ENCODE measurements around the gene TESK2.
A peak's percentile ranks its signal among the peaks of the same experiment; 100 is the strongest.
"Not testable (repeated sequence)": the region's sequence is repeated elsewhere in the genome, so short reads cannot be mapped to it uniquely, and the experiment has no call there.

The TESK2 gene

DNA sequence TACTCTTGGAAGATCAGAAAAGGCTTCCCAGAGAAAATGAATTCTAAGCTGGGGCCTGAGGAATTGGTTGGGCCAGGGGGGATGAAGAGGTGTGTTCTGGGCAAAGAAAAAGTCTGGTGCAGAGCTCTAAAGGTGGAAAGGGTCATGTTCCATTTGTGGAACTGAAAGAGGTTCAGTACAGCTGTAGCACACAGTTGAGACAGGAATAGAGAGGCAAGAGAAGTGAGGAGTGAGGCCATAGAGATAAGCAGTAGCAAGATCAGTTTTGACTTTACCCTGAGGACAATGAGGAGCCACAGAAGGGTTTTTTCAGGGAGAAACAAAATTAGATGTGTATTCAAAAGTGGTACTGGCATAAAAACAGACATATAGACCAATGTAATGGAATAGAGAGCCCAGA, 120.4 kb downstream of the TESK2 start:
- no peak for DNase-seq

DNA sequence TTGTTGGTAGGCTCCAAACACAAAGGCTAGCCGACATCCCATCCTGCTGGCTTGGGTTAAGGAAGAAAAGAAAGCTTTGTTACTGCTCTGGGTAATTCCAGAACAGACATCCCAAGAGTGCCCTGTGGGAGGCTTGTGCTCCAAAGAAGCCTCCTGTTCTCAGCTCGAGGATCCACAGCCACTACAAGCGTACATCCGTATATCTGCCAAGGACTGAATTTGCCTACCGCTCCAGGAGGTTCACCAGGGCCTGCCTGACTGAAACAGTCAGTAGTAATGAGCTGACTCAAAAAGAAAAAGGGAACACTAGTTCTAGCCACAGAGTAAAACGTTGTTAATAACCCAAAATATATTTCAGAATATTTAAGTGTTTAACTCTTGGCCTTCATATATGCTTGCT, 125.9 kb downstream of the TESK2 start:
- DNase-seq: no peak

GRCh38 chr1:45364294-45364693, 126.7 kb downstream of the TESK2 start:
- DNase-seq: no peak

DNA sequence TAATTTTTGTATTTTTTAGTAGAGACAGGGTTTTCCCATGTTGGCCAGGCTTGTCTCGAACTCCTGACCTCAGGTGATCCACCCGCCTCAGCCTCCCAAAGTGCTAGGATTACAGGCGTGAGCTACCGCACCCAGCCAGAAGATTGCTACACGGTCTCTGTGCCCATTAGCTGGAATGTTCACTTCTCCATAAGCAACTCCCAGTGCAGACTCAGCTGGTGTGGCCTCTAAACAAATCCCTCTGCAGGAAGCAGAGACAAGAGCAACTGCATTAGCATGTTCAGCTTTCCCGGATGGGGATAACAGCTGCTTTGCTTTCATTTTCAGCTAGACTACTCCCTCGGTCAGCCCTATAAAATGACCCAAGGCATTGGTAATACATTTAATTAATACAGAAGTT, 130.0 kb downstream of the TESK2 start:
- DNase-seq: not testable (repeated sequence)

DNA sequence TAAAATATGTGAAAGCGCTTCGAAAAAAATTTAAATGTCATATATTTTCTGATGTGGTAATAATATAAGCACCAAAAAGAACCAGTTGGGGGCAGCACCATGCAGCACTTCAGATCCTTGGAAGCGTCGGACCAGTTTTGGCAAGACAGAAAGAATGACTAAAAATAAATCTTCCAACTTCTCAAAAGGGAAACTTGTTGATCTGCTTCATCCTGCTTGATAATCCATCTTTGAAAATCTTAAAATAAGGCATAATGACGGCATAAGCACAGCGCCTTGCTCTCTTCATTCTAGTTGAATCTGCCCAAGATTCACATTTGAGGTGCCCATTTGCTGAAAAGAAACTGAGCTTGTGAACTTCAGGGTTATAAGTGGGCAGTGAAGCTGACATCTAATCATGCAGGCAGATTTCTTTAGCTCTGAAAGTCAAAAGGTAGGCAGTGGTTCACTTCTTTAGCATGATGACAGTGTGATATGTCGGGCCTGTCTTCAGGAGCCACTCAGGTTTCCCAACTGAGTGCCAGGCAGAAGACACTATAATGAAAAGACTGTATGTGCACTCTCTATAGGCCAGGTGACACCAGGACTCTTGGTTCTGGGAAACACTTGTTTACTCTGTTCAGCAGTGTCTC, 131.0 kb downstream of the TESK2 start:
- DNase-seq: peak in 1 of 4 experiments; percentile 40

DNA sequence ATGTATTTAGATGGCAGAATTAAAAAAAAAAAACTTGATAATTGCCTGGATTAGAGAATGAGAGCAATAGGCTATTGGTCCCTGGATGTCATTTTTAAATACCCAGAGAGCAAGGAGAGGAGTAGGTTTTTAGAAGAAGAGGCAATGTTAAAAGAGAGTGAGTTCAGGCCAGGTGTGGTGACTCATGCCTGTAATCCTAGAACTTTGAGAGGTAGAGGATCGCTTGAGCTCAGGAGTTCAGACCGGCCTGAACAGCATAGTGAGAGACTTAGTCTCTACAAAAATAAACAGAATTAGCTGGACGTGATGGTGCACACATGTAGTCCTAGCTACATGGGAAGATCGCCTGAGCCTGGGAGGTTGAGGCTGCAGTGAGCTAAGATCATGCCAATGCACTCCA, 134.8 kb downstream of the TESK2 start:
- no peak for DNase-seq

DNA sequence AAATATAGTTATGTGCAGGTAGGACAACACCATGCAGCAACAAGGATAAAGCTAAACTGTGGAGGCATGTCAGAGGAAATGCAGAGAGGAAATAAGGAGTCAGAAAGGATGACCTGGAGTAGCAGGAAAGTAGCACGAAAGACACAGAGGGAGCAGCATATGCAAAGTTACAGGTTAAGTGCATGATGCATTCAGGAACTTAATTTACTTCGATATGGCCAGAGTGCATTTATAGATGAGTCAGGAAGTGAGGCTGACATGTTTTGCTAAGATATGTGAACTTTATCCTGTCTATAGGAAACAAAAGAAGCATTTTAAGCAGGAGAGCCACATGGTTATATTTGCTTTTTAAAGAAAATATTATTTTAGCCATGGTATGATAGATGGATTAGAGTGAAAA, 135.3 kb downstream of the TESK2 start:
- no peak for DNase-seq

- DNase-seq: no peak
These were observed 136.1 kb downstream of the TESK2 start for GRCh38 chr1:45354838-45355237.

- no peak for DNase-seq
These were observed 137.3 kb downstream of the TESK2 start for GRCh38 chr1:45353685-45354084.

- DNase-seq: no peak
These were observed 139.5 kb downstream of the TESK2 start for GRCh38 chr1:45351508-45351907.

GRCh38 chr1:45348966-45349677, 141.8 kb downstream of the TESK2 start:
- DNase-seq: no peak

DNA sequence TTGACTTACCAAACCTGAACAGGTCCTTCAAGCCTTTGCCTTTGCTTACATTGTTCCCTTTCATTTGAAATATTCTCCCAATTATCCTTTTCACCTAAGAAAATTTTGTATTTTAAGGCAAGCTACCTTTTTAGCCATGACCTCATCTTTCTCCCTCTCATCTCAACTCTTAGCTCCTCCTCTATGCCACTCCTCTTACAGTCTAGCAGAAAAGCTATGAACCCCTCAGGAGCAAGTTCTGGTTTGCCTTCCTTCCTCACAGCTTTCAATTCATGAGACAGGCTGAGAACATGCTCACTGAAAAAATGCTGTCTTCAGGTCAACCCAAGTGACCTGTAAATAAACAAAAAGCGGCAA, 142.4 kb downstream of the TESK2 start:
- DNase-seq: no peak

- no peak for DNase-seq
These were observed 142.9 kb downstream of the TESK2 start for GRCh38 chr1:45348020-45348419.

- no peak for DNase-seq
These were observed 144.5 kb downstream of the TESK2 start for GRCh38 chr1:45346473-45346872.

- no peak for DNase-seq
These were observed 145.9 kb downstream of the TESK2 start for GRCh38 chr1:45345014-45345413.

DNA sequence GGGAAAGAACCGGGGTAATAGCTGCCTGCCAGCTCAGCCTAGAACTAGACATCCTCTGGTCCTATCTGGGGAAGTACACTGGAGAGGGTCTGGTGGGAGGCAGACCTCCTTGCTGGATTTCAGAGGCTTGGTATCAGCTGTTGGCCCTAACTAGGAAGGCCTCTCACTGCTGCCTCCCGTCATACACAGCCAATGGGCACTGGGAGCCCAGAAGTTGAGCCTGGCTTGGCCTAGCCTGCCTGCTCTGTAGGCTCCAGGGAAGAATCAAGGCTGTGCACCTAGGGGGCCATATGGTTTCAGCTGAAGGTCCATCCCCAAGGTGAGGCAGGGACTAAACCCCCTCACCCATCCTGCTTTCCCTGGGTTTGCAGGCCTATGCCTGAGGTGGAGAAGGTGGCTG, 146.5 kb downstream of the TESK2 start:
- no peak for DNase-seq

- no peak for DNase-seq
These were observed 150.0 kb downstream of the TESK2 start for GRCh38 chr1:45340816-45341466.

- peak; percentile 80 to 89 (median 87) for DNase-seq
These were observed 151.0 kb downstream of the TESK2 start, which contains the start of the genes MUTYH and TOE1 for GRCh38 chr1:45339789-45340558. Gene MUTYH, minus strand, starts transcription at chr1:45340440. Its CDS starts 5,935 bp downstream, at chr1:45334505. Gene TOE1, plus strand, starts transcription at chr1:45340170. Its CDS starts 83 bp downstream, at chr1:45340253.

- no peak for DNase-seq
These were observed 153.2 kb downstream of the TESK2 start for GRCh38 chr1:45337630-45338325.

- DNase-seq: no peak
These were observed 155.1 kb downstream of the TESK2 start for GRCh38 chr1:45335855-45336324.

DNA sequence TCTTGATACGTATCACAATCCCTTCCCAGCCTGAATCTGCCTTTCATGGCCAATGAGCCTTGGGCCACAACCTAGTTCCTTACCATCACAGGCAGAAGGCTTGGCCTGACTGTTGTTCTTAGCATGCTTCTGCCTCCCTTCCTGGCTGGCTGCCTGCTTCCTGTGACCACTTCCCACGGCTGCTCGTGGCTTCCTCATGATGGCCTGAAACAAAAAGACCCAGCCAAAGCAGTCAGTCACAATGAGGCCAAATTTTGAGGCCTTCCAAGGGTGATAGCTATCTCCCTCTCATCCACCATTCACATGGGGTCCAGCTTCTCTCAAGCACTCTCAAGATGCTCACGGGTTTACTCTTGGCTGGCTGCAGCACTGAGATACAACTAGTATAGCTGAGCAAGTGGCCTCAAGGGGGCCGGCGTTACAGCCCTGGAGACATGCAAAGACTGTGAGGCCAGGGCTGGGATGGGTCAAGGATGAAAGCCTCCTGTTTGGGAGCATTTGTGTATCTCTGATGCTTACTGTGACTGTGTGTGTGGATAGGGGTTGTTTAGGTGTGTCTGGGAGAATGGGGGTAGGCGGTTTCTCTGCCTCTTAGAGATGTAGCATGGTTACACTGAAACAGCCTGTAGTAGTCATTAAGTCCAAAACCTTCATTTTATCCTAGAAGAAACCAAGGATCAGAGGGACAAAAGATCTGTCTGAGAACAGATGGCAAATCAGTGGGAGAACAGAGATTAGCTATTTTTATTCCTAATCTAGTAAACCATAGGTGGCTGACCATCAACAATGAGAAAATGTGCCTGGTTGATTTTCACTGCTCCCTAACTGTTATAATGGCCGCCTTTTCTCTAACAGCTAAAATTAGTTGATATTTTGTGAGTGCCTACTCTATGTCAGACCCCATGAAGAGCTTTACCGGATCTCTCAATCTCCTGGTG, 156.4 kb downstream of the TESK2 start:
- no peak for DNase-seq
